Neural cell (in vitro differentiated cells): ENCODE data around the gene RAB28. TPM values are rescaled to one million over a fixed set of nuclear protein-coding genes. Genes with fewer than 3 reads are reported as not detected.

Experiments used
- H2AFZ ChIP-seq: fragments of 200-600, 300-800 bp; sonication (generic), shearing (Covaris generic); 2 replicates; pipeline ENCODE4 v1.6.0; 2014; ENCODE audit warnings: low read depth, mild to moderate bottlenecking, antibody characterized with exemption, low read length, moderate library complexity
- H3F3A ChIP-seq: fragments of 200-600 bp; shearing (Covaris generic); 2 replicates; pipeline ENCODE4 v1.6.1; 2016; ENCODE audit warnings: mild to moderate bottlenecking, moderate library complexity, mixed read lengths, antibody characterized with exemption, low read length; ENCODE audit not compliant: insufficient read depth, poor library complexity, severe bottlenecking
- H3K27ac ChIP-seq: fragments of 200-600, 300-800 bp; sonication (generic), shearing (Covaris generic); 2 replicates; pipeline ENCODE4 v1.5.1; 2014; ENCODE audit warnings: mild to moderate bottlenecking, low read length, moderate library complexity
- H3K27me3 ChIP-seq: fragments of 300-800, 200-600 bp; sonication (generic), shearing (Covaris generic); 2 replicates; pipeline ENCODE4 v1.6.0; 2014; ENCODE audit warnings: mild to moderate bottlenecking, low read depth, low read length, moderate library complexity; ENCODE audit not compliant: insufficient read depth
- H3K36me3 ChIP-seq: fragments of 300-800, 200-600 bp; sonication (generic), shearing (Covaris generic); 2 replicates; pipeline ENCODE4 v1.5.1; 2014; ENCODE audit warnings: mild to moderate bottlenecking, antibody characterized with exemption, low read length, moderate library complexity; ENCODE audit not compliant: insufficient read depth
- H3K4me2 ChIP-seq: fragments of 300-800, 200-600 bp; sonication (generic), shearing (Covaris generic); 2 replicates; pipeline ENCODE4 v1.6.0; 2014; ENCODE audit warnings: mild to moderate bottlenecking, low read length
- H3K4me3 ChIP-seq: fragments of 300-800, 200-600 bp; sonication (generic), shearing (Covaris generic); 2 replicates; pipeline ENCODE4 v1.5.1; 2014; ENCODE audit warnings: mild to moderate bottlenecking, low read length, moderate library complexity
- H3K79me2 ChIP-seq: fragments of 200-600 bp; shearing (Covaris generic); replicated peaks from 2 replicates; pipeline ENCODE4 v1.6.0; 2014; ENCODE audit warnings: mild to moderate bottlenecking, low read length, moderate library complexity; ENCODE audit not compliant: insufficient read depth
- H3K9ac ChIP-seq: fragments of 300-800, 200-600 bp; sonication (generic), shearing (Covaris generic); 2 replicates; pipeline ENCODE4 v1.6.1; 2016; ENCODE audit warnings: mild to moderate bottlenecking, low read length, mixed read lengths
- H3K9me2 ChIP-seq: fragments of 200-600 bp; shearing (Covaris generic); 2 replicates; pipeline ENCODE4 v1.6.1; 2016; ENCODE audit warnings: mild to moderate bottlenecking, low read length, mixed read lengths; ENCODE audit not compliant: insufficient read depth
- H3K9me3 ChIP-seq: fragments of 200-600, 300-800 bp; sonication (generic), shearing (Covaris generic); 2 replicates; pipeline ENCODE4 v1.6.1; 2016; ENCODE audit warnings: mild to moderate bottlenecking, mixed run types, low read length, moderate library complexity, mixed read lengths
- H4K20me1 ChIP-seq: fragments of 200-600 bp; shearing (Covaris generic); 2 replicates; pipeline ENCODE4 v1.6.1; 2016; ENCODE audit warnings: mild to moderate bottlenecking, mixed run types; ENCODE audit not compliant: insufficient read depth
- CTCF ChIP-seq: fragments of 450-650 bp; IDR thresholded peaks from 2 replicates; pipeline ENCODE4 v1.5.1; 2014; ENCODE audit warnings: antibody characterized with exemption, mild to moderate bottlenecking, moderate library complexity; ENCODE audit not compliant: poor library complexity, severe bottlenecking
- EP300 ChIP-seq: fragments of 450-650 bp; conservative IDR thresholded peaks from 2 replicates; pipeline ENCODE4 v1.6.1; 2014; ENCODE audit warnings: antibody characterized with exemption, mild to moderate bottlenecking, moderate library complexity; ENCODE audit not compliant: poor library complexity, severe bottlenecking
- EZH2 ChIP-seq: fragments of 200-600, 300-800 bp; shearing (Covaris generic), sonication (generic); IDR thresholded peaks from 2 replicates; pipeline ENCODE4 v1.6.1; 2014; ENCODE audit warnings: antibody characterized with exemption, low read length, borderline replicate concordance, mild to moderate bottlenecking; ENCODE audit not compliant: insufficient read depth, poor library complexity, severe bottlenecking
- MXI1 ChIP-seq: fragments of 450-650 bp; conservative IDR thresholded peaks from 2 replicates; pipeline ENCODE4 v1.6.1; 2014; ENCODE audit warnings: antibody characterized with exemption, mild to moderate bottlenecking; ENCODE audit not compliant: poor library complexity, severe bottlenecking
- POLR2AphosphoS5 ChIP-seq: IDR thresholded peaks from 2 replicates; pipeline ENCODE4 v1.6.1; 2012
- RAD21 ChIP-seq: fragments of 450-650 bp; conservative IDR thresholded peaks from 2 replicates; pipeline ENCODE4 v1.6.1; 2014; ENCODE audit warnings: antibody characterized with exemption, mild to moderate bottlenecking, moderate library complexity
- SMC3 ChIP-seq: fragments of 450-650 bp; conservative IDR thresholded peaks from 2 replicates; pipeline ENCODE4 v1.6.1; 2014; ENCODE audit warnings: antibody characterized with exemption, mild to moderate bottlenecking, moderate library complexity; ENCODE audit not compliant: poor library complexity
- TAF1 ChIP-seq: IDR thresholded peaks from 2 replicates; pipeline ENCODE4 v1.6.1; 2012; ENCODE audit warnings: low read depth
- polyA plus RNA-seq: library from polyadenylated mRNA; depleted of rRNA; stranded (reverse); fragments of >200 nt; gene quantifications from 2 replicates; pipeline ENCODE4 v1.2.3, GENCODE V29; 2014
- TF ChIP-seq, protein P1 (sequence below): IDR thresholded peaks from 2 replicates; pipeline ENCODE4 v1.6.1; 2012; ENCODE audit warnings: borderline replicate concordance

Gene RAB28
- polyA plus RNA-seq, 1 donor from 2014 or later = 60.7 TPM

GRCh38 chr4:13496605-13497004 is 12.5 kb upstream of the RAB28 start:
- Histone ChIP-seq H3F3A (no peaks in the 10 kb centered on the region), H4K20me1 (no peaks in the 10 kb centered on the region), H2AFZ (no peak overlapping the region), H3K9me2 (no peaks in the 10 kb centered on the region), H3K9me3 (no peaks in the 10 kb centered on the region), H3K4me2 (no peak overlapping the region), H3K36me3 (no peaks in the 10 kb centered on the region), H3K27me3 (no peaks in the 10 kb centered on the region), H3K79me2 (no peaks in the 10 kb centered on the region), H3K27ac (no peak overlapping the region), H3K9ac (no peak overlapping the region), H3K4me3 (no peak overlapping the region)
- TF ChIP-seq, protein P1, sequence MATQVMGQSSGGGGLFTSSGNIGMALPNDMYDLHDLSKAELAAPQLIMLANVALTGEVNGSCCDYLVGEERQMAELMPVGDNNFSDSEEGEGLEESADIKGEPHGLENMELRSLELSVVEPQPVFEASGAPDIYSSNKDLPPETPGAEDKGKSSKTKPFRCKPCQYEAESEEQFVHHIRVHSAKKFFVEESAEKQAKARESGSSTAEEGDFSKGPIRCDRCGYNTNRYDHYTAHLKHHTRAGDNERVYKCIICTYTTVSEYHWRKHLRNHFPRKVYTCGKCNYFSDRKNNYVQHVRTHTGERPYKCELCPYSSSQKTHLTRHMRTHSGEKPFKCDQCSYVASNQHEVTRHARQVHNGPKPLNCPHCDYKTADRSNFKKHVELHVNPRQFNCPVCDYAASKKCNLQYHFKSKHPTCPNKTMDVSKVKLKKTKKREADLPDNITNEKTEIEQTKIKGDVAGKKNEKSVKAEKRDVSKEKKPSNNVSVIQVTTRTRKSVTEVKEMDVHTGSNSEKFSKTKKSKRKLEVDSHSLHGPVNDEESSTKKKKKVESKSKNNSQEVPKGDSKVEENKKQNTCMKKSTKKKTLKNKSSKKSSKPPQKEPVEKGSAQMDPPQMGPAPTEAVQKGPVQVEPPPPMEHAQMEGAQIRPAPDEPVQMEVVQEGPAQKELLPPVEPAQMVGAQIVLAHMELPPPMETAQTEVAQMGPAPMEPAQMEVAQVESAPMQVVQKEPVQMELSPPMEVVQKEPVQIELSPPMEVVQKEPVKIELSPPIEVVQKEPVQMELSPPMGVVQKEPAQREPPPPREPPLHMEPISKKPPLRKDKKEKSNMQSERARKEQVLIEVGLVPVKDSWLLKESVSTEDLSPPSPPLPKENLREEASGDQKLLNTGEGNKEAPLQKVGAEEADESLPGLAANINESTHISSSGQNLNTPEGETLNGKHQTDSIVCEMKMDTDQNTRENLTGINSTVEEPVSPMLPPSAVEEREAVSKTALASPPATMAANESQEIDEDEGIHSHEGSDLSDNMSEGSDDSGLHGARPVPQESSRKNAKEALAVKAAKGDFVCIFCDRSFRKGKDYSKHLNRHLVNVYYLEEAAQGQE = no peak
- TF ChIP-seq SMC3 (no peak), EZH2 (no peak), CTCF (no peak), POLR2AphosphoS5 (no peak), EP300 (no peak), RAD21 (no peak), MXI1 (no peak), TAF1 (no peak)

GRCh38 chr4:13495753-13496152 is 11.6 kb upstream of the RAB28 start:
- H3K36me3 ChIP-seq = no peaks in the 10 kb centered on the region
- H3K4me3 ChIP-seq = no peak overlapping the region
- no peak overlapping the region for H3K9ac ChIP-seq
- no peak for TF ChIP-seq EP300
- TF ChIP-seq, protein P1 = no peak
- TF ChIP-seq EZH2 = no peak
- TF ChIP-seq CTCF = no peak
- no peak for TF ChIP-seq RAD21
- H3K79me2 ChIP-seq = no peaks in the 10 kb centered on the region
- no peaks in the 10 kb centered on the region for H3F3A ChIP-seq
- no peaks in the 10 kb centered on the region for H3K27me3 ChIP-seq
- no peaks in the 10 kb centered on the region for H4K20me1 ChIP-seq
- H3K27ac ChIP-seq = no peak overlapping the region
- H3K9me2 ChIP-seq = no peaks in the 10 kb centered on the region
- H3K4me2 ChIP-seq = no peak overlapping the region
- H2AFZ ChIP-seq = no peak overlapping the region
- no peaks in the 10 kb centered on the region for H3K9me3 ChIP-seq
